OCI-LY7 (cell line): Measurements from ENCODE around the gene ATAD1.

Experiments used
- EZH2phosphoT487 ChIP-seq: fragments of 200-600 bp; sonication (generic); IDR thresholded peaks from 2 replicates; pipeline ENCODE4 v1.6.1; 2018; ENCODE audit warnings: low read depth, borderline replicate concordance, mild to moderate bottlenecking, mixed run types, antibody characterized with exemption, low read length, moderate library complexity, mixed read lengths
- TF ChIP-seq, protein P1 (sequence below): fragments of 200-600 bp; sonication (generic); conservative IDR thresholded peaks from 2 replicates; pipeline ENCODE4 v1.5.1; 2014; ENCODE audit warnings: mild to moderate bottlenecking, antibody characterized with exemption, low read length, moderate library complexity, mixed read lengths

DNA sequence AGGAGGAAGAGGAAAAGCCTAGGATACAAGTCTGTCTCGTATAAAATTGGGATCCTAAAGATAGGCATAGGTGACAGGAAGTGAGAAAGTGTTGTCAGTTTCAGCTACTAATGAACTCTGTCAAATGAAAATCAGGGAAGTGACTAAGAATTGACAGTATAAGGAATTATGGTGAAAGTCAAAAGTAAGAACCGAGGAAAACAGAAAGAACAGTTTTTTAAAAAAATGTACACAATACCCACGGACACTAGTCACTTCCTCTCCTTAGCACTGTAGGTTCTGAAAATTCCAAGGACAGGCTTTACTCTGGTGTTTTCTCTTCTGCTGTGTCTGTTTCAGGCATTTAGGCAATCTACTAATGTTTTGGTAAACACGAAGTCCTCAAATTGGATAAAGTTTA is 42.3 kb downstream of the ATAD1 start:
- TF ChIP-seq, protein P1, sequence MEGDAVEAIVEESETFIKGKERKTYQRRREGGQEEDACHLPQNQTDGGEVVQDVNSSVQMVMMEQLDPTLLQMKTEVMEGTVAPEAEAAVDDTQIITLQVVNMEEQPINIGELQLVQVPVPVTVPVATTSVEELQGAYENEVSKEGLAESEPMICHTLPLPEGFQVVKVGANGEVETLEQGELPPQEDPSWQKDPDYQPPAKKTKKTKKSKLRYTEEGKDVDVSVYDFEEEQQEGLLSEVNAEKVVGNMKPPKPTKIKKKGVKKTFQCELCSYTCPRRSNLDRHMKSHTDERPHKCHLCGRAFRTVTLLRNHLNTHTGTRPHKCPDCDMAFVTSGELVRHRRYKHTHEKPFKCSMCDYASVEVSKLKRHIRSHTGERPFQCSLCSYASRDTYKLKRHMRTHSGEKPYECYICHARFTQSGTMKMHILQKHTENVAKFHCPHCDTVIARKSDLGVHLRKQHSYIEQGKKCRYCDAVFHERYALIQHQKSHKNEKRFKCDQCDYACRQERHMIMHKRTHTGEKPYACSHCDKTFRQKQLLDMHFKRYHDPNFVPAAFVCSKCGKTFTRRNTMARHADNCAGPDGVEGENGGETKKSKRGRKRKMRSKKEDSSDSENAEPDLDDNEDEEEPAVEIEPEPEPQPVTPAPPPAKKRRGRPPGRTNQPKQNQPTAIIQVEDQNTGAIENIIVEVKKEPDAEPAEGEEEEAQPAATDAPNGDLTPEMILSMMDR, result no peak
- no peak for TF ChIP-seq EZH2phosphoT487
